Activated CD8-positive, alpha-beta memory T cell treated with anti-CD3 and anti-CD28 coated beads for 48 hours (primary cell): ENCODE measurements around the gene ZNF148.

Source experiments
- DNase-seq, 3 experiments: peaks; one replicate each; pipeline ENCODE4 v3.0.0-alpha.2; 2020; ENCODE audit warnings: low read depth in 2 of 3, low spot score in 2 of 3

ZNF148 gene

DNA sequence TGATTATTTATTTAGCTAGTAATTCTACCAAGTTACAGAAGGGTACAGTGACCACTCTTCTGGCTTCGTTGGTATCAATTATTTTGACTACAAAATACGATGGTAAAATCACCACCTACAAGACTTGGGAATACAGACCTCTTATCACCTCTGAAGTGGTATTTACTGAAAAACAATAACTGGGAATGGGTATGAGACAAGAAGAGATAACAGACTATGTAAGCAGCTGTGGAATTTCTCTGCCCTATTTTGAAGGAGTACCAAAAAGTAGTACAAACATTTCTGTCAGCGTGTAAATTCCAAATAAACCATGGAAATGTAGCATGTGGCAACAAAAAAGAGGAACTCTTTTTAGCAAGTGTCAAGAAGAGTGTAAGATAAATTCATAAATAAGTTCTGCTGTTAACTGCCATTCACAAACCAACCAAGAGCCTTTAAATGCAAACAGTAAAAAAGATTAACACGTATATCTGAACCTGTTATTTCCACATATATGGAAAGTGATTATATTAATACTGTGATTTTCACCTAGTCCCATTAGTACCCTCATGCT lies 85.6 kb downstream of the ZNF148 start:
- no peak for DNase-seq

- no peak for DNase-seq
Measured at GRCh38 chr3:125287248-125287647, 87.9 kb downstream of the ZNF148 start.

DNA sequence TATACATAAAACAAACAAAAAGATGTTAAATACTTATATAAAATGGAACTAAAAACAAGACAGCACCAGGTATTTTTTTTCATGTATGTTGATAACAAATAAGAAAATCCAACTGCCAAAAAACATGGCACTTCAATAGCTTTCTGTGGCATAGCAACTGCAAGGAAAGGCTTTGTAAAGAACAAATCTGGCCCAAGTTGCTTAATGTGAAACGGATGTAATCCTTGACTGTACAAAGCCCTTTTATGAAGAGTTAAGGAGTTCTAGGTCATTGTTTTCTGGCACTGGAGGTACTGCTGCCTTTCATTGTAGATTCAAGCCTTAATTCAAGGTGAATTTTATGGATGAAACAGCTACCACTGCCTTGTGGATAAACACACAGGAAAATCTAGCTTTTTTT lies 93.7 kb downstream of the ZNF148 start:
- no peak for DNase-seq

- DNase-seq = no peak
Measured at GRCh38 chr3:125280668-125281361, 94.3 kb downstream of the ZNF148 start.

DNA sequence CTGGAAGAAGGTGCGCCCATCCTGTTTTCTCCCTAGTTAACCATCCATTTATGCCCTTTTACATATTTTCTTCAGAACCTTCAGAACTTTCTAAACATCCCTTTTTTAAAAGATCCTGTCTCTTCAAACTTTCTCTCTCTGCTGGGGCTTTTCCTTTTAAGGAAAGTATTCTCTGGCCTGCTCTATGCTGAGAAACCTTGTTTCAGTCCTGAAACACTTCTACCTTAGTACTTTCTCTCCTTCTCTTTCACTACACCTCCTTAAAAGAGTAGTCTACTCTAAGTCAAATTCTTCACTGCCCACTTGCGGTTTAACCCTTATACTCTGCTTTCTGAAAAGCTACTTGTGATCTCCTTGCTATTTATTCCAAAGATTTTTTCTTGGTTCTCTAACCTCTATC lies 97.0 kb downstream of the ZNF148 start:
- DNase-seq = no peak

GRCh38 chr3:125271127-125271526 lies 104.0 kb downstream of the ZNF148 start:
- DNase-seq = no peak

DNA sequence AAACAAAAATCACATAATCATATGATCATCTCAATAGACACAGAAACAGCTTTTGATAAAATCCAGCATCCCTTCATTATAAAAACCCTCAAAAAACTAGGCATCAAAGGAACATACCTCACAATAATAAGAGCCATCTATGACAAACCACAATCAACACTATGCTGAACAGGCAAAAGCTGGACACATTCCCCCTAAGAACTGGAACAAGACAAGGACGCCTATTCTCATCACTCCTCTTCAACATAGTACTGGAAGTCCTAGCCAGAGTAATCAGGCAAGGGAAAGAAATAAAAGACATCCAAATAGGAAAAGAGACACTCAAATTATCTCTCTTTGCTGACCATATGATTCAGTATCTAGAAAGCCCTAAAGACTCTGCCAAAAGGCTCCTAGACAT lies 107.7 kb downstream of the ZNF148 start:
- DNase-seq = no peak

GRCh38 chr3:125266971-125267370 lies 108.2 kb downstream of the ZNF148 start:
- no peak for DNase-seq

GRCh38 chr3:125262161-125262560 lies 113.0 kb downstream of the ZNF148 start:
- DNase-seq = no peak

- no peak for DNase-seq
Measured at GRCh38 chr3:125261031-125261430, 114.1 kb downstream of the ZNF148 start.

DNA sequence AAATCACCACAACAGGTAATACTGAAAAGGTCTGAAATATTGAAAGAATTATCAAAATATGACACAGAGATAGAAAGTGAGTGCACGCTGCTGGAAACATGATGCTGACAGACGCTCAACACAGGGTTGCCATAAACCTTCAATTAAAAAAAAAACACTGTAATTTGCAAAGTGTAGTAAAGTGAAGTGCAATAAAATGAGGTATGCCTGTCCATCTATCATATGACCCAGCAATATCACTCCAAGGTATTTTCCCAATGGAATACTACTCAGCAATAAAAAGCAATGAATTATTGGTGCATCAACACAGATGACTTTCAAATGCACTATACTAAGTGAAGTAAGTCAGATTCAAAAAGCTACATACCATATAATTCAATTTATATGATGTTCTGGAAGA lies 115.0 kb downstream of the ZNF148 start:
- DNase-seq = no peak

DNA sequence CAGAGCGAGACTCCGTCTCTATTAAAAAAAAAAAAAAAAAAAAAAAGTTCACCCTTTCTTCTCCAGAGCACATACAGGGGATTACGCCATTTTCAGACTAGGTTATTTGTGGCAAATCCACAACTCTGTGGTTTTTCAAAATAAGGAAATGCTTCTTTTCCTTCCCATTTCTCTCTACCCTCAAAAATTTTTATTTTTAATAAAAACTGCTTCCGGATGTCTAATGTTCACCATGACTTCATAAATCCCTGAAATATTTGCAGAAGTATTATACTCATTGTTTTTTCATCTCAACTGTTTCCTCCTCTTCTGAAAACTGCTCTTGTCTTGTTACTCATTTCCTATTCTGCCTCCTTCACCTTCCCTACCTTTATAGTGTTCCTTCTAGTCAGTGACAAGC lies 117.6 kb downstream of the ZNF148 start:
- no peak for DNase-seq

DNA sequence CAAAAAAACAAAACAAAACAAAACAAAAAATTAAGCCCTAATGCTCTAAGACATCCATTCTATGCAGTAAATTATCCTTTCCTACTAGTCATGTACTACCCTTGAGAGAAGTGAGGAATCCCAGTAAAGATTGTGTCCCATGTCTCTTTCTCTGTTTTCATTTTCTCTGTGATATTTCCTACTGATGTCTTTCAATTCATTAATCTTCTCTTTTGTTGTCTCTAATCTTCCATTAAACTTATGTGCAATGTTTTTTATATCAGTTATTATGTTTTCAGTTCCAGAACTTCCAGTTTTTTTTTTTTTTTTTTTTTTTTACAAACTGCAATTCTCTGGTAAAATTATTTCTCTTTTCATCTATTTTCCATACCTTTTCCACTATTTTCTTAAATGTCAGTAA lies 118.5 kb downstream of the ZNF148 start:
- DNase-seq = no peak

DNA sequence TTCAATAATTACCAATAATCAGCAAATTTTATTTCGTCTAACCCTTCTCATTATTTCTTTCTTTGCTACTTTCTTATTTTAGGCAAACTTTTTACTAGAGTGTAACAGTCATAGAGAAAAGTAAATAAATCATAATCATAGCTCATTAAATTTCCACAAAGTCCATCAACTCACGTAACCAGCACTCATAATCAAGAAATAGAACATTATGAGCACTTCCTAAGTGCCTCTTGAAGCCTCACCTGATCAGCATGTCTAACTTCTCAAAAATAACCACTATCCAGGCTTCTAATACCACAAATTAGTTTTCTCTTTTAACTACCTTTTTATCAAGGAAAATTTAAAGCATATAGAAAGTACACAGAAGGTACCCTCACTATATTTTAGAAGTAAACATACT lies 124.2 kb downstream of the ZNF148 start:
- DNase-seq = no peak

DNA sequence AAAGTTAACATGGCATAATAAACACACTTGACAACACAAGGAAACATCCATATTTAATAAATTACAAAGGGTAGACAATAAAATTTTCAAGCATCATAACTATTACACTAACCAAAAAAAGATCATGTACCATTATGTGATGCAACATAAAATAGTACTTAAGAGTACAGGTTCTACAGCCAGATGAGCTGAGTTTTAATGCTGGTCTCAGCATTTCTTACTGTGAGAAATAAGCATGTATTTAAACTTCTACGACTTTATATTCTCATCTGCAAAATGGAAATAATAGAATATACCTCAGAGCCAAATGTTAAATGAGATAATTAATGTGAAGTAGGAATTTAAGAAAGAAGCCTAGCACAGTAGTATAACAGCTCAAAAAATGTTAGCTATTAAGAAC lies 128.9 kb downstream of the ZNF148 start:
- DNase-seq = no peak

DNA sequence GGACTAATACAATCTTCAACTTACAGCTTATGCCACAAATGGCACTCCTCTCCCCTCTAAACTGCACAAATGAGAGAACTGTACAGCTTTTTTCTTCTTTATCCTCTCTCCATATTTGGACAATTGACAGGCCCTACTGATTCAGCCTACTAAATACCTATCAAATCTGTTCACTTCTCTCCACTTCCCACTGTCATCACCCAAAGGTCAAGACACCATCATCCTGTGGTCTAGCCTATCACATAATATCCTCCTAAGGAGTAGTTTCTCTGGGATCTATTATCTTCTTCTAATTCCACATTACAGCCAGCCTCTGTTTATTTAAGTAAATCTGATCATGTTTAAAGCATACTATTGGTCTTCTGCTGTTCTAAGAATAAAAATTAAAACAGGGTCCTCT lies 129.6 kb downstream of the ZNF148 start:
- no peak for DNase-seq

- DNase-seq = no peak
Measured at GRCh38 chr3:125240496-125240895, 134.6 kb downstream of the ZNF148 start.

DNA sequence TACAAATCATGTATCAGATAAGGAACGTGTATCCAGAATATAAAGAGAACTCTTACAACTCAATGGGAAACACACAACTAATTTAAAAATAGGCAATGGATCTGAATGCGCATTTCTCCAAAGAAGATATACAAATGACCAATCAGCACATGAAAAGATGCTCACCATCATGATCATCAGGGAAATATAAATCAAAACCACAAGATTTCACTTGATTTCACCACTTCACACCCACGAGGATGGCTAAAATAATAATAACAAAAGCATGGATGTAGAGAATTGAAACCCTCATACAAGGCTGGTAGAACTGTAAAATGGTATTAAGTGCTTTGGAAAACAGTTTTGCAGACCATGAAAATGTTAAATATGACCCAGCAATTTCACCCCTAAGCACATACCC lies 135.9 kb downstream of the ZNF148 start:
- DNase-seq = no peak

- no peak for DNase-seq
Measured at GRCh38 chr3:125238759-125239158, 136.4 kb downstream of the ZNF148 start.

GRCh38 chr3:125236331-125236903 lies 138.7 kb downstream of the ZNF148 start:
- no peak for DNase-seq

- no peak for DNase-seq
Measured at GRCh38 chr3:125234831-125235230, 140.3 kb downstream of the ZNF148 start.

GRCh38 chr3:125232401-125232800 lies 142.7 kb downstream of the ZNF148 start:
- no peak for DNase-seq

- DNase-seq = no peak
Measured at GRCh38 chr3:125231895-125232294, 143.2 kb downstream of the ZNF148 start.
